HEK293 (cell line): Measurements from ENCODE around the gene CEMP1.

Experiments used
- GFI1B ChIP-seq: fragments of 450-650 bp; formaldehyde crosslinking; IDR thresholded peaks from 2 replicates; pipeline ENCODE4 v1.5.1; 2016; ENCODE audit warnings: missing biosample characterization, missing genetic modification characterization
- HIC1 ChIP-seq: fragments of 450-650 bp; formaldehyde crosslinking; IDR thresholded peaks from 2 replicates; pipeline ENCODE4 v1.5.1; 2016; ENCODE audit warnings: missing biosample characterization, missing genetic modification characterization
- PRDM10 ChIP-seq: fragments of 450-650 bp; formaldehyde crosslinking; IDR thresholded peaks from 2 replicates; pipeline ENCODE4 v1.5.1; 2016; ENCODE audit warnings: missing biosample characterization, missing genetic modification characterization
- REST ChIP-seq: fragments of 450-650 bp; formaldehyde crosslinking; IDR thresholded peaks from 2 replicates; pipeline ENCODE4 v1.5.1; 2016; ENCODE audit warnings: missing biosample characterization, missing genetic modification characterization
- SCRT1 ChIP-seq: fragments of 450-650 bp; formaldehyde crosslinking; IDR thresholded peaks from 2 replicates; pipeline ENCODE4 v1.5.1; 2016; ENCODE audit warnings: missing biosample characterization, missing genetic modification characterization, borderline replicate concordance
- ZBTB1 ChIP-seq: fragments of 450-650 bp; formaldehyde crosslinking; IDR thresholded peaks from 2 replicates; pipeline ENCODE4 v1.5.1; 2016; ENCODE audit warnings: missing biosample characterization, missing genetic modification characterization
- ZBTB49 ChIP-seq: fragments of 450-650 bp; formaldehyde crosslinking; IDR thresholded peaks from 2 replicates; pipeline ENCODE4 v1.5.1; 2016; ENCODE audit warnings: missing biosample characterization, missing genetic modification characterization, low read depth
- ZNF18 ChIP-seq: fragments of 450-650 bp; formaldehyde crosslinking; IDR thresholded peaks from 2 replicates; pipeline ENCODE4 v1.5.1; 2016; ENCODE audit warnings: missing biosample characterization, missing genetic modification characterization
- ZNF274 ChIP-seq, 2 experiments: fragments of 200-500 bp in 1 of 2; fragments of 450-650 bp in 1 of 2; sonication (Bioruptor generic) in 1 of 2; formaldehyde crosslinking in 1 of 2; IDR thresholded peaks; 2 replicates each; pipeline versions ENCODE4 v1.5.1 to v1.6.1; 2014 to 2016; ENCODE audit warnings: borderline replicate concordance in 1 of 2, inconsistent platforms in 1 of 2, low read length in 1 of 2, missing biosample characterization in 1 of 2, missing genetic modification characterization in 1 of 2
- ZNF311 ChIP-seq: fragments of 450-650 bp; formaldehyde crosslinking; IDR thresholded peaks from 2 replicates; pipeline ENCODE4 v1.5.1; 2017; ENCODE audit warnings: missing biosample characterization, missing genetic modification characterization, borderline replicate concordance
- ZNF366 ChIP-seq: fragments of 450-650 bp; formaldehyde crosslinking; conservative IDR thresholded peaks from 2 replicates; pipeline ENCODE4 v1.5.1; 2016; ENCODE audit warnings: missing biosample characterization, missing genetic modification characterization
- ZNF488 ChIP-seq: fragments of 450-650 bp; formaldehyde crosslinking; IDR thresholded peaks from 2 replicates; pipeline ENCODE4 v1.5.1; 2016; ENCODE audit warnings: missing biosample characterization, missing genetic modification characterization
- ZNF544 ChIP-seq: fragments of 450-650 bp; formaldehyde crosslinking; IDR thresholded peaks from 2 replicates; pipeline ENCODE4 v1.5.0; 2017; ENCODE audit warnings: missing biosample characterization, missing genetic modification characterization
- ZNF548 ChIP-seq: fragments of 450-650 bp; formaldehyde crosslinking; IDR thresholded peaks from 2 replicates; pipeline ENCODE4 v1.5.1; 2016; ENCODE audit warnings: missing biosample characterization, missing genetic modification characterization
- ZNF555 ChIP-seq: fragments of 450-650 bp; formaldehyde crosslinking; conservative IDR thresholded peaks from 2 replicates; pipeline ENCODE4 v1.5.1; 2017; ENCODE audit warnings: missing biosample characterization, mild to moderate bottlenecking, missing genetic modification characterization, inconsistent platforms
- ZNF585B ChIP-seq: fragments of 450-650 bp; formaldehyde crosslinking; IDR thresholded peaks from 2 replicates; pipeline ENCODE4 v1.5.1; 2016; ENCODE audit warnings: missing biosample characterization, missing genetic modification characterization
- ZNF639 ChIP-seq: fragments of 450-650 bp; formaldehyde crosslinking; IDR thresholded peaks from 2 replicates; pipeline ENCODE4 v1.5.1; 2016; ENCODE audit warnings: missing biosample characterization, missing genetic modification characterization
- ZNF654 ChIP-seq: fragments of 450-650 bp; formaldehyde crosslinking; IDR thresholded peaks from 2 replicates; pipeline ENCODE4 v1.5.1; 2016; ENCODE audit warnings: low read depth, missing biosample characterization, missing genetic modification characterization
- ZSCAN18 ChIP-seq: fragments of 450-650 bp; formaldehyde crosslinking; IDR thresholded peaks from 2 replicates; pipeline ENCODE4 v1.5.1; 2016; ENCODE audit warnings: missing biosample characterization, missing genetic modification characterization

Gene CEMP1

GRCh38 chr16:2532494-2533141, 1.4 kb upstream of the CEMP1 start (continued):
- TF ChIP-seq ZBTB49 (tag by site-specific recombination), result no peak
- TF ChIP-seq ZSCAN18 (tag by site-specific recombination), result no peak
- no peak for TF ChIP-seq ZNF311 (tag by site-specific recombination)
- TF ChIP-seq ZNF585B, result no peak
- TF ChIP-seq HIC1 (tag by site-specific recombination), result peak; percentile 89
- no peak for TF ChIP-seq ZNF18
- no peak for TF ChIP-seq REST (tag by site-specific recombination)
- TF ChIP-seq ZBTB1 (tag by site-specific recombination), result peak; percentile 90; the same call in 1 of the 2 replicates
- TF ChIP-seq ZNF488, result no peak
- TF ChIP-seq GFI1B, result no peak
- TF ChIP-seq ZNF555 (tag by site-specific recombination), result no peak
- no peak for TF ChIP-seq ZNF366
- peak; percentile 73; the same call in 1 of the 2 replicates for TF ChIP-seq SCRT1
- peak; percentile 33; the same call in 1 of the 2 replicates for TF ChIP-seq PRDM10 (tag by site-specific recombination)
- no peak for TF ChIP-seq ZNF274 (IDR thresholded peaks at IDR 0.05; ENCODE audit: low read length)
- TF ChIP-seq ZNF274 (tag by site-specific recombination; IDR thresholded peaks at IDR 0.05; ENCODE audit: borderline replicate concordance), result no peak
- no peak for TF ChIP-seq ZNF654 (tag by site-specific recombination)
- TF ChIP-seq ZNF639 (tag by site-specific recombination), result no peak
- TF ChIP-seq ZNF544 (tag by site-specific recombination), result no peak
- no peak; the same call in 1 of the 2 replicates for TF ChIP-seq ZNF548 (tag by site-specific recombination)
